A673 (cell line): ENCODE data around the gene ANGPT4. TPM values are rescaled to one million over a fixed set of nuclear protein-coding genes. Genes with fewer than 3 reads are reported as not detected.

Experiments used
- BruUV-seq: library from RNA; stranded (reverse); fragments of 400-500 nt; replicated peaks from 2 replicates; lab custom pipeline; 2021; lab: Mats Ljungman, UMichigan
- CTCF ChIA-PET: fragments of 300-600 bp; sonication (Branson Sonifier 250); formaldehyde crosslinking; loops from one replicate; lab custom pipeline; 2022; ENCODE audit warnings: antibody characterized with exemption; lab: Charles Lee
- POLR2A ChIA-PET: fragments of 300-600 bp; sonication (Branson Sonifier 250); formaldehyde crosslinking; loops from one replicate; lab custom pipeline; 2022; ENCODE audit warnings: antibody characterized with exemption; ENCODE audit not compliant: low non-redundant PET; lab: Charles Lee
- DNase-seq: peaks from one replicate; pipeline ENCODE4 v3.0.0-alpha.2; 2015; ENCODE audit warnings: low spot score
- H3K27ac ChIP-seq: fragments of 200-600 bp; sonication (generic); 2 replicates; pipeline ENCODE4 v1.5.1; 2016; ENCODE audit warnings: mixed run types, low read depth, mild to moderate bottlenecking, mixed read lengths, antibody characterized with exemption, low read length; ENCODE audit not compliant: poor library complexity, severe bottlenecking
- H3K27me3 ChIP-seq: fragments of 200-600 bp; sonication (generic); replicated peaks from 2 replicates; pipeline ENCODE4 v1.6.1; 2017; ENCODE audit warnings: mixed run types, low read depth, mild to moderate bottlenecking, mixed read lengths, antibody characterized with exemption, low read length; ENCODE audit not compliant: insufficient read depth, poor library complexity
- H3K36me3 ChIP-seq: fragments of 200-600 bp; sonication (generic); 2 replicates; pipeline ENCODE4 v1.6.1; 2016; ENCODE audit warnings: mixed run types, mild to moderate bottlenecking, mixed read lengths, antibody characterized with exemption, low read length; ENCODE audit not compliant: insufficient read depth, poor library complexity, severe bottlenecking
- H3K4me1 ChIP-seq: fragments of 200-600 bp; sonication (generic); 2 replicates; pipeline ENCODE4 v1.6.1; 2017; ENCODE audit warnings: mixed run types, mild to moderate bottlenecking, mixed read lengths, antibody characterized with exemption, low read length; ENCODE audit not compliant: insufficient read depth, poor library complexity, severe bottlenecking
- H3K4me3 ChIP-seq: fragments of 200-600 bp; sonication (generic); 2 replicates; pipeline ENCODE4 v1.5.1; 2016; ENCODE audit warnings: low read depth, mixed run types, mild to moderate bottlenecking, mixed read lengths, low read length; ENCODE audit not compliant: poor library complexity, severe bottlenecking
- H3K9me3 ChIP-seq: fragments of 200-600 bp; sonication (generic); 2 replicates; pipeline ENCODE4 v1.6.1; 2016; ENCODE audit warnings: mixed run types, low read depth, mild to moderate bottlenecking, mixed read lengths, antibody characterized with exemption, low read length; ENCODE audit not compliant: poor library complexity, severe bottlenecking
- CTCF ChIP-seq: fragments of 300-800, 200-600 bp; sonication (generic); conservative IDR thresholded peaks from 2 replicates; pipeline ENCODE4 v1.5.1; 2017; ENCODE audit warnings: low read depth, mild to moderate bottlenecking, antibody characterized with exemption, low read length, moderate library complexity, mixed read lengths
- EZH2 ChIP-seq: fragments of 200-600 bp; sonication (generic); IDR thresholded peaks from 2 replicates; pipeline ENCODE4 v1.6.1; 2017; ENCODE audit warnings: borderline replicate concordance, low read depth, mild to moderate bottlenecking, mixed read lengths, antibody characterized with exemption, low read length; ENCODE audit not compliant: poor library complexity, severe bottlenecking
- intact Hi-C: fragments of 100-400 bp; cut with micrococcal nuclease; formaldehyde crosslinking; loops from one replicate; pipeline ENCODE4 v1.10.0; 2022; ENCODE audit not compliant: unreplicated experiment
- total RNA-seq: library from RNA; stranded (reverse); gene quantifications from 2 replicates; pipeline ENCODE4 v1.2.3, GENCODE V29; 2021

The ANGPT4 gene
- total RNA-seq, 1 experiment from 2014 or later = not detected

- BruUV-seq = no TSS peak
- peak overlapping the region; percentile 67 for H3K27ac ChIP-seq
- no peaks in the 10 kb centered on the region for H3K36me3 ChIP-seq
- peaks cover 43% of the 10 kb centered on the region for H3K4me1 ChIP-seq
- intact Hi-C loops = no loop called here
- CTCF ChIA-PET = no interaction called here
- TF ChIP-seq EZH2 (no peak), CTCF (no peak)
- H3K27me3 ChIP-seq = no peaks in the 10 kb centered on the region
- peak overlapping the region; percentile 22 for H3K4me3 ChIP-seq
- no peaks in the 10 kb centered on the region for H3K9me3 ChIP-seq
- POLR2A ChIA-PET = no interaction called here
- peak; percentile 37 for DNase-seq
Observed at GRCh38 chr20:846894-847278, 69.2 kb downstream of the ANGPT4 start.

GRCh38 chr20:845941-846893, 69.9 kb downstream of the ANGPT4 start:
- peak overlapping the region; percentile 54 for H3K4me3 ChIP-seq
- BruUV-seq = no TSS peak
- peak overlapping the region; percentile 67 for H3K27ac ChIP-seq
- peaks cover 43% of the 10 kb centered on the region for H3K4me1 ChIP-seq
- no peaks in the 10 kb centered on the region for H3K9me3 ChIP-seq
- TF ChIP-seq EZH2 = no peak
- no peak for TF ChIP-seq CTCF
- no peak for DNase-seq
- ChIA-PET POLR2A (no interaction called here), CTCF (no interaction called here)
- H3K36me3 ChIP-seq = no peaks in the 10 kb centered on the region
- no peaks in the 10 kb centered on the region for H3K27me3 ChIP-seq
- intact Hi-C loops = no loop called here

GRCh38 chr20:845226-845868, 70.8 kb downstream of the ANGPT4 start:
- Histone ChIP-seq H3K36me3 (no peaks in the 10 kb centered on the region), H3K4me3 (peak overlapping the region; percentile 54), H3K4me1 (peaks cover 43% of the 10 kb centered on the region), H3K27ac (peak overlapping the region; percentile 75), H3K27me3 (no peaks in the 10 kb centered on the region), H3K9me3 (no peaks in the 10 kb centered on the region)
- TF ChIP-seq CTCF = no peak
- no peak for DNase-seq
- CTCF ChIA-PET = no interaction called here
- POLR2A ChIA-PET = no interaction called here
- intact Hi-C loops = no loop called here
- BruUV-seq = no TSS peak
